Right renal cortex interstitium (tissue), 3 donors: ENCODE results near the gene DZIP3. TPM values are rescaled to one million over a fixed set of nuclear protein-coding genes. Genes with fewer than 3 reads are reported as not detected.
"Not testable (repeated sequence)": the region's sequence is repeated elsewhere in the genome, so short reads cannot be mapped to it uniquely, and the experiment has no call there.

Experiments
- DNase-seq, 3 donors: peaks; one replicate each; pipeline ENCODE4 v3.0.0-alpha.2; 2013; ENCODE audit warnings: low read depth in 3 of 3, low spot score in 2 of 3
- polyA plus RNA-seq, 3 donors: library from polyadenylated mRNA; unstranded; fragments of 120-200 nt; gene quantifications; one replicate each; pipeline ENCODE4 v1.2.1, GENCODE V29; 2013; ENCODE audit not compliant: insufficient read length in 3 of 3

The DZIP3 gene
- polyA plus RNA-seq, 3 donors, result 31.7 to 39.3 (median 37.2) TPM

DNA sequence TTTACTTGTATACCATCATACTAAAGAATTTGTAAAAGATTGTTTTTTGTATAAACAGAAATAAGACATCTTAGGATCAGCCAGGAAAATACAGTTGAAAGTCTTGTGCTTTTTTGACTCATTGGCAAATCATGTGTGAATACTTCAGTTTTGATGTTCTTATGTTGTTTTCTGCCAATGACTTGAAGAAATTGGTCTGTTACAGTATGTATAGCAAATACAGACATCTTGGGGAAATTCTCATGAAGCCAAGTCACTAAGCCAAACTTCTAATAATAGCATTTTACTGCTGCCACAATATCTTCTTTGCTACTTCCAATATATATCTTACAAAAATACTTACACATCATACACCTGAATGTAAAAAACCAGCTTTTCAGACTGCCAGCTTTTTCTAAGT lies 83.2 kb downstream of the DZIP3 start:
- no peak for DNase-seq

- DNase-seq, result no peak
Measured at GRCh38 chr3:108673988-108674661, 84.6 kb downstream of the DZIP3 start.

GRCh38 chr3:108677811-108678210 lies 88.3 kb downstream of the DZIP3 start:
- no peak for DNase-seq

GRCh38 chr3:108692286-108692685 lies 102.8 kb downstream of the DZIP3 start:
- not testable (repeated sequence) for DNase-seq

DNA sequence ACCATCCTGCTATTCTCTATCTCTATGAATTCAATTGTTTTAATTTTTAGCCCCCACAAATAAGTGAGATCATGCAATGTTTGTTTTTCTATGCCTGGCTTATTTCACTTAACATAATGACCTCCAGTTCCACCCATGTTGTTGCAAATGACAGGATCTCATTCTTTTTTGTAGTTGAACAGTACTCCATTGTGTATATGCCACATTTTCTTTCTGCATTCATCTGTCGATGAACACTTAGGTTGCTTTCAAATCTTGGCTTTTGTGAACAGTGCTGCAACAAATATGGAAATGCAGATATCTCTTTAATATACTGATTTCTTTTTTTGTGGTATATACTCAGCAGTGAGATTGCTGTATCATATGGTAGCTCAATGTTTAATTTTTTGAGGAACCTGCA lies 108.9 kb downstream of the DZIP3 start:
- no peak for DNase-seq

DNA sequence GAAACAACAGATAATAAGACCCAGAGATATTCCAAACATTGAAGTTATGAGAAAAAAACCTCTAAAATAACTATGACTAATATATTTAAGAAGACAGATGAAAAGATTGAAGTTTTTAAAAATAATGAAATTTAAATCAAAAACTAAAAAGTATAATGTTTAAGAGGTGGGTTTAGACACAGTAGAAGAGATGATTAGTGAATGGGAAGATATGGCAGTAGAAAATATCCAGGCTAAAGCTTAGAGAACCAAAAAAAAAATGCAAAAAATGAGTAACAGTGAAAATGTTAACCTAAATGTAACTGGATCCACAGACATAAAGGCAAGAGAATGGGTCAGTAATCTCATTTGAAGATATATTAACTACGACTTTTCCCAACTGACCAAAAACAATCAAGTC lies 115.5 kb downstream of the DZIP3 start:
- no peak for DNase-seq

GRCh38 chr3:108713009-108713516 lies 123.5 kb downstream of the DZIP3 start:
- no peak for DNase-seq

- no peak for DNase-seq
Measured at GRCh38 chr3:108713816-108714215, 124.3 kb downstream of the DZIP3 start.

- no peak for DNase-seq
Measured at GRCh38 chr3:108718454-108718853, 128.9 kb downstream of the DZIP3 start.

DNA sequence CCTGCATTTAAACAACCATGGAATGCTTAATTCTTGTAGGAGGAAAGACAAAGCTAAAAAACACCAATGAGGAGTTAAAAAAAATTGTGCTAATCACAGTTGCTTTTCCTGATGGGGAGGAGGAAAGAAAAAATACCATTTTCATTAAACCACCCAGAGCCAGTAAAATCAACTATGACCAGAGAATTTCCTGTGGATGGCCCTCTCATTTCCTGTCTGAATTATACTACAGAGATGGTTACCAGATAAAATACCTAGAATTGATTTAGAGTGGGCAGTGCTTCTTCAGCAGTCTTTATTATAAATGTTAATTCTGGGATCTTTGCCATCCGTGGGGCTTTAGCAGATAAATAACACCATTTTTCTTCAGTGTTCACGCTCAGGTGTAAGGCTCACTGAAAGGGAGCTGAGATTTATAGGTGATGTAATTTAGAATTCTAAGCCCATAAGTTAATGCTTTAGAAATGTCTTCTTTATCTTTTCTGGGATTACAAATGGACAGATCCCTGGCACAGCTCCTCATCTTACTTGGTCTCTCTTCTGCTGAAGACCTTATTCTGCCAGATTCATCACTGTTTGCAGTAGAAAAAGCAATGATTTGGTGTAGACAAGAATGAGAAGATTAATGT lies 129.8 kb downstream of the DZIP3 start:
- no peak for DNase-seq

GRCh38 chr3:108722724-108723123 lies 133.2 kb downstream of the DZIP3 start:
- no peak for DNase-seq

DNA sequence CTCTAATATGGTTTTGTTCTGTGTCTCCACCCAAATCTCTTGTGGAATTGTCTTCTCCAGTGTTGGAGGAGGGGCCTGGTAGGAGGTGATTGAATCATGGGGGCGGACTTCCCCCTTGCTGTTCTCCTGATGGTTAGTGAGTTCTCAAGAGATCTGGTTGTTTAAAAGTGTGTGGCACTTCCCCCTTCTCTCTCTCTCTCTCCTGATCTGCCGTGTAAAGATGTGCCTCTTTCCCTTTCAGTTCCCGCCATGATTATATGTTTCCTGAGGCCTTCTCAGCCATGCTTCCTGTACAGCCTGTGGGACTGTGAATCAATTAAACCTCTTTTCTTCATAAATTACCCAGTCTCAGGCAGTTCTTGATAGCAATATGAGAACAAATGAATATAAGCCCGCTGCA lies 134.6 kb downstream of the DZIP3 start:
- DNase-seq, result no peak

- no peak for DNase-seq
Measured at GRCh38 chr3:108728105-108728504, 138.6 kb downstream of the DZIP3 start.

- DNase-seq, result no peak
Measured at GRCh38 chr3:108728934-108729333, 139.4 kb downstream of the DZIP3 start.

DNA sequence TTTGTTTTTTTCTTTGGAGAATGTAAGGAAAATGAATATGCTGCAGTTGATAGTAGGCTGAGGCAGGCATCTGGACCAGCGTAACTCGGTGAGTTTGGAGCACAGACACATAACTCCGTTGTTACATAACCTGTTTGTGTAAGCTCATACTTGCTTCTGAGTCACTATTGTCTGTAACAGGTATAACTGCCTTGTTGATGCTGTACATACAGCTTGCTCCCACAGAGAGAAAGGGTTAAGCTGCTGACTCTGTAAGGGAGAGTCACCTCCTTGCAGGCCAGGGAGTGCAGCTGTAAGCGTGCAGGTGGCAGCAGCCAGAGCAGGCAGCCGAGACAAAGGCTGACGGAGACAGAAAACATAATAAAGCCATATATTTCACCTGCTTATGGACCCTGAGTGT lies 147.3 kb downstream of the DZIP3 start:
- no peak for DNase-seq

DNA sequence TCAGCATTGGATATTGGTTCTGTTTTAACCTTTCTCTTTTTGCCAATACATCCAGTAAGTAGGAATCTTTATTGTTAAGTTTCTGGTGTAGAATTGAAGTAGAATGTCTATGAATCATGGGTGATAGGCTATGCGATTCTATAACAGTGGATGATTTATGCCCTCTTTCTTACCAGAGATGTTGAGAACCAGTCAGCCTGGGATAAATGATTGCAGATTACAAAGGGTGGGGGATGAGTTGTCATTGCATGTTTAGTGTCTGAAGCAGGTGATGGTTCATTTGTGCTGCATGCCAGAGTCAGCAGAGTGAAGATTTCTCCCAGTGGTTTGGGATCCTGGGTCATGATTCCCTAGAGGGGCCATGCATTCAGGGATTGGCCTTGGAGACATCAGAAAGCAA lies 153.4 kb downstream of the DZIP3 start:
- no peak for DNase-seq

Other genes with a start within 250 kb of the DZIP3 start
- under 1 TPM; 0.25 to 0.28 (median 0.25) TPM for gene MYH15, start 79.1 kb upstream of the DZIP3 start, polyA plus RNA-seq
- gene CIP2A, start 284 bp upstream of the DZIP3 start, polyA plus RNA-seq, result 10 to 100 TPM; 18.4 to 20.9 (median 20.0) TPM
- not detected for gene RETNLB, start 167.7 kb downstream of the DZIP3 start, polyA plus RNA-seq
- under 1 TPM in 1 of 3 donors, not detected in 2; 0.12 TPM for gene TRAT1, start 233.1 kb downstream of the DZIP3 start, polyA plus RNA-seq